HCT116 (cell line): Measurements from ENCODE around the gene ANKS4B. TPM values are rescaled to one million over a fixed set of nuclear protein-coding genes. Genes with fewer than 3 reads are reported as not detected.

Experiments
- ATAC-seq: fragments of 200-7000 bp; cut with Tn5 transposase; 2 replicates; pipeline ENCODE4 v1.9.1; 2020; ENCODE audit warnings: mild to moderate bottlenecking, moderate library complexity
- BruUV-seq: library from RNA; stranded (reverse); fragments of 400-500 nt; replicated peaks from 2 replicates; lab custom pipeline; 2021; lab: Mats Ljungman, UMichigan
- CTCF ChIA-PET: fragments of 300-600 bp; sonication (Branson Sonifier 250); formaldehyde crosslinking; loops from one replicate; lab custom pipeline; 2021; ENCODE audit warnings: antibody characterized with exemption; lab: Charles Lee
- POLR2A ChIA-PET: fragments of 300-600, 350-600 bp; sonication (Branson Sonifier 250); formaldehyde crosslinking; loops from one replicate; lab custom pipeline; 2021; ENCODE audit warnings: antibody characterized with exemption; lab: Charles Lee
- RAD21 ChIA-PET, 2 experiments: fragments of 300-600 bp; sonication (Branson Sonifier 250); formaldehyde crosslinking; loops; one replicate each; lab custom pipeline; 2023; ENCODE audit warnings: low total read pairs in 2 of 2; ENCODE audit not compliant: uncharacterized antibody in 2 of 2, unreplicated experiment in 2 of 2, low non-redundant PET in 1 of 2; lab: Charles Lee
- DNase-seq: peaks from one replicate; pipeline ENCODE4 v3.0.0-alpha.2; 2010; ENCODE audit warnings: low read depth, low spot score
- H2AFZ ChIP-seq: fragments of 200-600 bp; shearing (Covaris generic), sonication (generic); 2 replicates; pipeline ENCODE4 v1.6.1; 2017; ENCODE audit warnings: low read depth, mixed run types, mixed read lengths, antibody characterized with exemption, low read length; ENCODE audit not compliant: poor library complexity, severe bottlenecking
- H3K27ac ChIP-seq: 2 replicates; pipeline ENCODE4 v1.5.1; 2012; ENCODE audit warnings: low read depth, low read length
- H3K27me3 ChIP-seq: fragments of 200-600 bp; sonication (generic); 2 replicates; pipeline ENCODE4 v1.6.1; 2016; ENCODE audit warnings: mixed run types, low read length, mixed read lengths; ENCODE audit not compliant: insufficient read depth
- H3K36me3 ChIP-seq, 2 experiments: fragments of 200-500 bp in 1 of 2; fragments of 200-600 bp in 1 of 2; sonication (Bioruptor generic) in 1 of 2; sonication (generic) in 1 of 2; 2 replicates each; pipeline versions ENCODE4 v1.5.1 to v1.6.1; 2014 to 2016; ENCODE audit warnings: low read length in 2 of 2, inconsistent platforms in 1 of 2, mixed read lengths in 1 of 2, mixed run types in 1 of 2; ENCODE audit not compliant: insufficient read depth in 2 of 2, control insufficient read depth in 1 of 2
- H3K4me1 ChIP-seq, 2 experiments: fragments of 200-600 bp in 1 of 2; sonication (generic) in 1 of 2; 2 replicates each; pipeline versions ENCODE4 v1.5.1 to v1.6.1; 2012 to 2017; ENCODE audit warnings: low read length in 2 of 2, inconsistent platforms in 1 of 2, mild to moderate bottlenecking in 1 of 2, mixed read lengths in 1 of 2, mixed run types in 1 of 2, moderate library complexity in 1 of 2; ENCODE audit not compliant: insufficient read depth in 2 of 2, control insufficient read depth in 1 of 2
- H3K4me2 ChIP-seq: fragments of 200-600 bp; sonication (generic); 2 replicates; pipeline ENCODE4 v1.6.1; 2017; ENCODE audit warnings: mixed run types, low read length, mixed read lengths
- H3K4me3 ChIP-seq, 2 experiments: fragments of 200-600 bp in 1 of 2; sonication (generic) in 1 of 2; replicated peaks in 1 of 2; 2 replicates each; pipeline ENCODE4 v1.5.1; 2011 to 2016; ENCODE audit warnings: low read length in 2 of 2, control low read depth in 1 of 2, low read depth in 1 of 2, mild to moderate bottlenecking in 1 of 2, mixed read lengths in 1 of 2, mixed run types in 1 of 2
- H3K79me2 ChIP-seq: fragments of 200-600 bp; sonication (generic); 2 replicates; pipeline ENCODE4 v1.6.1; 2017; ENCODE audit warnings: mild to moderate bottlenecking, mixed run types, low read length, moderate library complexity, mixed read lengths; ENCODE audit not compliant: insufficient read depth
- H3K9ac ChIP-seq: fragments of 200-600 bp; sonication (generic); 2 replicates; pipeline ENCODE4 v1.6.1; 2016; ENCODE audit warnings: low read length, mixed read lengths
- H3K9me2 ChIP-seq: fragments of 200-600 bp; sonication (generic), shearing (Covaris generic); 2 replicates; pipeline ENCODE4 v1.6.1; 2017; ENCODE audit warnings: mixed run types, mild to moderate bottlenecking, moderate library complexity; ENCODE audit not compliant: insufficient read depth
- H3K9me3 ChIP-seq, 2 experiments: fragments of 200-500 bp in 1 of 2; fragments of 200-600 bp in 1 of 2; sonication (Bioruptor generic) in 1 of 2; sonication (generic) in 1 of 2; 2 replicates each; pipeline ENCODE4 v1.6.1; 2014 to 2017; ENCODE audit warnings: low read length in 2 of 2, mixed read lengths in 2 of 2, inconsistent platforms in 1 of 2, low read depth in 1 of 2, mild to moderate bottlenecking in 1 of 2, mixed run types in 1 of 2, moderate library complexity in 1 of 2; ENCODE audit not compliant: control insufficient read depth in 1 of 2, insufficient read depth in 1 of 2
- H4K20me1 ChIP-seq: fragments of 200-600 bp; sonication (generic), shearing (Covaris generic); 2 replicates; pipeline ENCODE4 v1.6.1; 2017; ENCODE audit warnings: mixed run types, mild to moderate bottlenecking, moderate library complexity; ENCODE audit not compliant: insufficient read depth
- CBX3 ChIP-seq: IDR thresholded peaks from 2 replicates; pipeline ENCODE4 v1.6.1; 2012; ENCODE audit warnings: low read depth
- CEBPB ChIP-seq: IDR thresholded peaks from 2 replicates; pipeline ENCODE4 v1.6.1; 2012; ENCODE audit warnings: low read depth
- EGR1 ChIP-seq: IDR thresholded peaks from 2 replicates; pipeline ENCODE4 v1.6.1; 2012; ENCODE audit warnings: low read depth
- ELF1 ChIP-seq: IDR thresholded peaks from 2 replicates; pipeline ENCODE4 v1.6.1; 2012; ENCODE audit warnings: low read depth, borderline replicate concordance
- EZH2 ChIP-seq: fragments of 200-600 bp; sonication (generic); IDR thresholded peaks from 2 replicates; pipeline ENCODE4 v1.6.1; 2017; ENCODE audit warnings: antibody characterized with exemption, mixed run types
- EZH2phosphoT487 ChIP-seq: fragments of 200-600 bp; IDR thresholded peaks from 2 replicates; pipeline ENCODE4 v1.6.1; 2018; ENCODE audit warnings: antibody characterized with exemption, borderline replicate concordance
- JUND ChIP-seq: IDR thresholded peaks from 2 replicates; pipeline ENCODE4 v1.6.1; 2012
- MAX ChIP-seq: IDR thresholded peaks from 2 replicates; pipeline ENCODE4 v1.6.1; 2012
- POLR2A ChIP-seq: IDR thresholded peaks from 2 replicates; pipeline ENCODE4 v1.7.0; 2011; ENCODE audit warnings: borderline replicate concordance; ENCODE audit not compliant: insufficient read depth, insufficient read length; ENCODE audit errors: extremely low read depth
- POLR2AphosphoS5 ChIP-seq: IDR thresholded peaks from 2 replicates; pipeline ENCODE4 v1.6.1; 2011; ENCODE audit warnings: mild to moderate bottlenecking, low read depth, low read length, moderate library complexity
- RAD21 ChIP-seq: IDR thresholded peaks from 2 replicates; pipeline ENCODE4 v1.6.1; 2012; ENCODE audit warnings: low read depth, mild to moderate bottlenecking
- SP1 ChIP-seq: IDR thresholded peaks from 2 replicates; pipeline ENCODE4 v1.6.1; 2012; ENCODE audit warnings: low read depth
- SRF ChIP-seq: IDR thresholded peaks from 2 replicates; pipeline ENCODE4 v1.6.1; 2012; ENCODE audit warnings: low read depth
- TCF7L2 ChIP-seq: IDR thresholded peaks from 2 replicates; pipeline ENCODE4 v1.7.0; 2011; ENCODE audit warnings: borderline replicate concordance, inconsistent platforms; ENCODE audit not compliant: insufficient read depth, insufficient read length; ENCODE audit errors: extremely low read depth
- ZFX ChIP-seq: fragments of 450-650 bp; IDR thresholded peaks from 2 replicates; pipeline ENCODE4 v1.6.1; 2017
- intact Hi-C: fragments of 100-400 bp; cut with micrococcal nuclease; formaldehyde crosslinking; loops from 2 replicates; pipeline ENCODE4 v1.10.0; 2022
- total RNA-seq: library from RNA; stranded (reverse); gene quantifications from one replicate; pipeline ENCODE4 v1.2.1, GENCODE V29; 2021; ENCODE audit not compliant: unreplicated experiment
- TF ChIP-seq, protein P1 (sequence below): IDR thresholded peaks from 2 replicates; pipeline ENCODE4 v1.6.1; 2011; ENCODE audit warnings: mild to moderate bottlenecking, low read length, moderate library complexity; ENCODE audit not compliant: insufficient replicate concordance; ENCODE audit errors: extremely low read depth
- TF ChIP-seq, protein P2 (sequence below): IDR thresholded peaks from 2 replicates; pipeline ENCODE4 v1.6.1; 2012

ANKS4B gene
- total RNA-seq, 1 experiment from 2014 or later = not detected

- TF ChIP-seq EZH2 (no peak), CEBPB (no peak), MAX (no peak), CBX3 (no peak), POLR2A (no peak), ELF1 (no peak), TCF7L2 (no peak), RAD21 (no peak)
- TF ChIP-seq, protein P1, sequence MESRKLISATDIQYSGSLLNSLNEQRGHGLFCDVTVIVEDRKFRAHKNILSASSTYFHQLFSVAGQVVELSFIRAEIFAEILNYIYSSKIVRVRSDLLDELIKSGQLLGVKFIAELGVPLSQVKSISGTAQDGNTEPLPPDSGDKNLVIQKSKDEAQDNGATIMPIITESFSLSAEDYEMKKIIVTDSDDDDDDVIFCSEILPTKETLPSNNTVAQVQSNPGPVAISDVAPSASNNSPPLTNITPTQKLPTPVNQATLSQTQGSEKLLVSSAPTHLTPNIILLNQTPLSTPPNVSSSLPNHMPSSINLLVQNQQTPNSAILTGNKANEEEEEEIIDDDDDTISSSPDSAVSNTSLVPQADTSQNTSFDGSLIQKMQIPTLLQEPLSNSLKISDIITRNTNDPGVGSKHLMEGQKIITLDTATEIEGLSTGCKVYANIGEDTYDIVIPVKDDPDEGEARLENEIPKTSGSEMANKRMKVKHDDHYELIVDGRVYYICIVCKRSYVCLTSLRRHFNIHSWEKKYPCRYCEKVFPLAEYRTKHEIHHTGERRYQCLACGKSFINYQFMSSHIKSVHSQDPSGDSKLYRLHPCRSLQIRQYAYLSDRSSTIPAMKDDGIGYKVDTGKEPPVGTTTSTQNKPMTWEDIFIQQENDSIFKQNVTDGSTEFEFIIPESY = no peak
- Histone ChIP-seq H3K9ac (no peak overlapping the region), H3K36me3 (no peaks in the 10 kb centered on the region), H3K9me3 (no peaks in the 10 kb centered on the region), H3K27ac (no peak overlapping the region), H2AFZ (no peak overlapping the region), H3K9me2 (no peaks in the 10 kb centered on the region), H4K20me1 (no peaks in the 10 kb centered on the region), H3K79me2 (no peaks in the 10 kb centered on the region), H3K4me1 (peaks cover 8 to 17% of the 10 kb centered on the region in 2 experiments; a peak in 3 of 4 replicates), H3K4me3 (no peak overlapping the region), H3K4me2 (no peak overlapping the region), H3K27me3 (no peaks in the 10 kb centered on the region)
- ChIA-PET RAD21 (no interaction called here), CTCF (interaction anchor here (5.9 kb wide), 1 partner anchor 110 kb away, joined by 101 read pairs; no protein-coding TSS in a partner anchor), POLR2A (no interaction called here)
- intact Hi-C loops = no loop called here
- no peak for ATAC-seq
- no TSS peak for BruUV-seq
- DNase-seq = no peak
Observed at GRCh38 chr16:21190599-21190998, 42.9 kb upstream of the ANKS4B start.

DNA sequence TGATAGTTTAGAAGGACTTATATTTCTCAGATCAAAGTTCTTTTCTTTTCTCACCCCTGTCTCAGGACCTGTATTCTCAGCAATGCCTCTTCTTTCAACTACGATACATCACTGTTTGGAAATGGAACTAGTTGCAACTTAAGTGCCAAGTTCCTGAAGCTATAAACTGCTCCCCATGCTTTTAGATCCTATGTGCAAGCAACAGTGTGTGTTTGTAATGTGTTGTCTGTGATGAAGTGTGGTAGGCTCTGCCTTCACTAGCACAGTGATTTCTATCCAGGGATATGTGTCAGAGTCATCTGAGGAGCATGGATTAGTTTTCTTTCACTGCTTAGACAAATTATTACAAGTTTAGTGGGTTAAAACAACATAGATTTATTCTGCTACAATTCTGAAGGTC is 40.5 kb upstream of the ANKS4B start:
- Histone ChIP-seq H3K27me3 (no peaks in the 10 kb centered on the region), H3K79me2 (no peaks in the 10 kb centered on the region), H3K9me3 (no peaks in the 10 kb centered on the region), H3K4me1 (peaks cover 7 to 14% of the 10 kb centered on the region in 2 experiments; a peak in 3 of 4 replicates), H3K4me3 (no peak overlapping the region), H3K4me2 (no peak overlapping the region), H3K27ac (no peak overlapping the region), H4K20me1 (no peaks in the 10 kb centered on the region), H3K9ac (no peak overlapping the region), H3K9me2 (no peaks in the 10 kb centered on the region), H2AFZ (no peak overlapping the region), H3K36me3 (no peaks in the 10 kb centered on the region)
- intact Hi-C loops = no loop called here
- CTCF ChIA-PET = no interaction called here
- no TSS peak for BruUV-seq
- ATAC-seq (no peak), DNase-seq (no peak)
- POLR2A ChIA-PET = no interaction called here
- RAD21 ChIA-PET = no interaction called here
- TF ChIP-seq EZH2 (no peak), ELF1 (no peak), MAX (no peak), POLR2A (no peak), SRF (no peak), CBX3 (no peak), SP1 (no peak), ZFX (no peak), JUND (no peak), TCF7L2 (no peak), EGR1 (no peak), RAD21 (no peak), EZH2phosphoT487 (no peak), POLR2AphosphoS5 (no peak)
- TF ChIP-seq, protein P1 = no peak
- TF ChIP-seq, protein P2, sequence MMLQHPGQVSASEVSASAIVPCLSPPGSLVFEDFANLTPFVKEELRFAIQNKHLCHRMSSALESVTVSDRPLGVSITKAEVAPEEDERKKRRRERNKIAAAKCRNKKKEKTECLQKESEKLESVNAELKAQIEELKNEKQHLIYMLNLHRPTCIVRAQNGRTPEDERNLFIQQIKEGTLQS = no peak
